ENCODE results near the gene IPO11.

DNA sequence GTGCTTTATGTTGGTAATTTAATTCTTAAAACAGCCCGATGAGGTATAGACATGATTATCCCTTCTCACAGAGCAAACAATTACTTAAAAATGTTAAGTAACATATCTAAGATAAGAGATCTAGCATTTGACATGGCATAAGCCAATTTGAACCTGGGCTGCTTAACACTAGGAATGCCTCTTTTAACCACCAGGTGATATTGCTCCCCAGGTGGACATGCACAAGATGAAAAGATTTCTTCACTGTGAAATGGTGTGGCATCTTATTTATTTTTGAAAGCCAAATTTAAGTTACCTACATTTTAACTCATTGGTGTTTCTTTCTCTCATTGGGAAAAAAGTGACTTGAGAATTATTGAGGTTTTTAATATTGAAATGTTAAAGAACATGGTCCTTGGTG is 150.3 kb downstream of the IPO11 start:
- TF ChIP-seq, protein P1, sequence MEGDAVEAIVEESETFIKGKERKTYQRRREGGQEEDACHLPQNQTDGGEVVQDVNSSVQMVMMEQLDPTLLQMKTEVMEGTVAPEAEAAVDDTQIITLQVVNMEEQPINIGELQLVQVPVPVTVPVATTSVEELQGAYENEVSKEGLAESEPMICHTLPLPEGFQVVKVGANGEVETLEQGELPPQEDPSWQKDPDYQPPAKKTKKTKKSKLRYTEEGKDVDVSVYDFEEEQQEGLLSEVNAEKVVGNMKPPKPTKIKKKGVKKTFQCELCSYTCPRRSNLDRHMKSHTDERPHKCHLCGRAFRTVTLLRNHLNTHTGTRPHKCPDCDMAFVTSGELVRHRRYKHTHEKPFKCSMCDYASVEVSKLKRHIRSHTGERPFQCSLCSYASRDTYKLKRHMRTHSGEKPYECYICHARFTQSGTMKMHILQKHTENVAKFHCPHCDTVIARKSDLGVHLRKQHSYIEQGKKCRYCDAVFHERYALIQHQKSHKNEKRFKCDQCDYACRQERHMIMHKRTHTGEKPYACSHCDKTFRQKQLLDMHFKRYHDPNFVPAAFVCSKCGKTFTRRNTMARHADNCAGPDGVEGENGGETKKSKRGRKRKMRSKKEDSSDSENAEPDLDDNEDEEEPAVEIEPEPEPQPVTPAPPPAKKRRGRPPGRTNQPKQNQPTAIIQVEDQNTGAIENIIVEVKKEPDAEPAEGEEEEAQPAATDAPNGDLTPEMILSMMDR (IDR thresholded peaks at IDR 0.05): no peak
- no peak for TF ChIP-seq POLR2A (IDR thresholded peaks at IDR 0.05)
